HG02610 (cell line): ENCODE measurements around the gene FIBCD1.
"Not testable (repeated sequence)": the region's sequence is repeated elsewhere in the genome, so short reads cannot be mapped to it uniquely, and the experiment has no call there.

Source experiments
- ATAC-seq: cut with Tn5 transposase; IDR thresholded peaks from one replicate; pipeline ENCODE4 v1.9.1; 2021; ENCODE audit warnings: mild to moderate bottlenecking, moderate library complexity; ENCODE audit not compliant: unreplicated experiment

Gene FIBCD1

DNA sequence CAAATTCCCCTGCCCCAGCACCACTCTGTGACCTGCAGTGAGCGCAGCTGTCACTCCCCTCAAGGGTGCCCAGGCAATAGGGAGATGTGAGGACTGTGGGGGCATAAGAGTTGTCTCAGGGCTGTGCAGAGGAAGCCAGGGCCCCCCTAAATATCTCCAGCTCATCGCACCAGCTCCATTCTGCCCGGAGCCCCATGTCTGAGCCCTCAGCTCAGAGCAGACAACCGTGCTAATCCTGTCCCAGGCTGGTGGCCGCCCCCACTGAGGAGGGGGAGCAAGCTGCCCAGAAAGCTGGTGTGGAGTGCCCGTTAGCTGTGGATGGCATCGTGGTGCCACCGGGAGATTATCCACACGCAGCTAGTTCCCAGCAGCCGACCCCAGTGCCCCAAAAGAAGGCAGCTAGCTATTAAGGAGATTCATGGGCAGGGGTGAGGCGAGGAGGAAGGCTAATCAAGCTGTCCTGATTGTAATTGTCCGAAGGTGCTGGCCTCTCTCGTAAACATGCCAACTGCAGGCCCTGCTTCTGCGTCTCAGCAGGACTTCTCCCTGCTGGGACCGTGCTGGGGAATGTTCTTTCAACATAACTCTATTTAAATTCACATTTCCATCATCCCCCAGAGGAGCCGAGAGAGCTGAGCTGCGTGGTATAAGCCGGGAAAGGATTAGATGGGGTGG, 17.0 kb upstream of the FIBCD1 start:
- ATAC-seq: no peak

DNA sequence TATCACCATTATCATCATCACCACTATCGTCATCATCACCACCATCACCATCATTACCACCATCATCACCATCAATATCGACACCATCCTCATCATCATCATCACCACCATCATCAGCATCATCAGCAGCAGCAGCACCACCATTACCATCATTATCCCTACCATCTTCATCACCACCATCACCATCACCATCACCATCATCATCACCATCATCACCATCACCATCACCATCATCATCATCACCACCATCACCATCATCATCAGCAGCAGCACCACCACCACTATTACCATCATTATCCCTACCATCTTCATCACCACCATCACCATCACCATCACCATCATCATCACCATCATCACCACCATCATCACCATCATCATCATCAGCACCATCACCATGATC, 15.9 kb upstream of the FIBCD1 start:
- not testable (repeated sequence) for ATAC-seq

GRCh38 chr9:130954317-130954716, 15.3 kb upstream of the FIBCD1 start:
- ATAC-seq: no peak

DNA sequence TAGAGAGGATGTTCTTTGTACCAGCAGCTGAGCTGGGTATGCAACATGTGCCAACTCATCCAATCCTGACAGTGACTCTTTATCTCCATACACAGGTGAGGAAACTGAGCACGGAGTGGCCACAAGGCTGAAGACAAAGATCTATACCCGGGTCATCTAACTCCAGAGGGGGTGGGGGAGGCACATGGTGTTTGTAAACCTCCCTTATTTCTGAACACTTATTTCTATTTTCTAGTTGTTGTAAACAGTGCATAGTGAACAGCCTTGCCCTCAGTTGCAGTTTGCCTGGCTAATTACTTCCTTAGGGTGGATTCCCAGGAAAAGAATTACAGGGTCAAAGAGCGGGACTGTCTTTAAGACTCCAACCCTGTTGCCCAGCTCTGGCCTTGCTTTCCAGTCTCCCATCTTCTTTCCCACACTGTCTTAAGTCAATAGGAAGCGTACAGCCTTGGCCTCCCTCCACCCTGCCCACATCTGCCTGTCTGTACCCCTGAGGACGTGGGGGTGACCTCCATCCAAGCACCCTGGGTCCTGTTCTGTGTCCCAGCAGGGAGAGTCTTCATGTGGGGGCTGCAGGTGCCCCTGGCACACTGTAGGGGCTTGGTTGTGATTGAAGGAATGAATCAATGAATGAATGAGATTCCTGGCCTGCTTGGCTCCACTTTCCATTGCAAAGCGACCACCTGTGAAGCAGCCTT, 13.2 kb upstream of the FIBCD1 start:
- ATAC-seq: no peak

GRCh38 chr9:130950039-130950311, 10.9 kb upstream of the FIBCD1 start:
- no peak for ATAC-seq

DNA sequence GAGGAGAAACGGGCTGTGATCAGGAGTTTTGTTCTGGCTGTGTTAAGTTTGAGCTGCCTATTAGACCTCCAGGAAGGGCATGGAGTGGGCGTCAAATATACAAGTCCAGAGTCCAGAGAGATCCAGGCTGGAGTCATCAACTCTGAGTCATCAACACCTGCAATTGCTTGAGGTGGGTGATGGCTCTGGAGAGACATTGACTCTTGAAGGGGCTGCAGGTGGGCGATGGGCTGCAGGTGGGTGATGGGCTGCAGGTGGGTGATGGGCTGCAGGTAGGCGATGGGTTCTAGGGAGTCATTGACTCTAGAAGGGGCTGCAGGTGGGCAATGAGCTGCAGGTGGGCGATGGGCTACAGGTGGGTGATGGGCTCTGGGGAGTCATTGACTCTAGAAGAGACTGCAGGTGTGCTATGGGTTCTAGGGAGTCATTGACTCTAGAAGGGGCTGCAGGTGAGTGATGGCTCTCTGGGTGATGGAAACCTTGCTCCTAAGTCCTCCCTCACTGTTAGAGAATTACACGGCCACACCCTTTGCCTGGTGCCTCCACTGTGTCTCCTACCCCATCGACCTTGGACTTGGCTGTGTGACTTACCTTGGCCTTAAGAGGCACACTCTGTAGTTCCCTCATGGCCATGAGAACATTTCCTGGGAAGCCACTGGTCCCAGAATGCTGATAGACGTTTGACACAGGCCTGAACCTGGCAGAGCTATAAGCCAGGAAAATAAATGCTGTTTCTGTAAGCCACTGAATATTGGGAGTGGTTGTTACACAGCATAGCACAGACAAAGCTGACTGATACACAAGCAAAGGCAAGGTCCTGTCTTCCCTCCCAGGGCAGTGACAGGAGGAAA, 10.4 kb upstream of the FIBCD1 start:
- ATAC-seq: no peak

- ATAC-seq: no peak
Observed at GRCh38 chr9:130948266-130948665, 9.2 kb upstream of the FIBCD1 start.

DNA sequence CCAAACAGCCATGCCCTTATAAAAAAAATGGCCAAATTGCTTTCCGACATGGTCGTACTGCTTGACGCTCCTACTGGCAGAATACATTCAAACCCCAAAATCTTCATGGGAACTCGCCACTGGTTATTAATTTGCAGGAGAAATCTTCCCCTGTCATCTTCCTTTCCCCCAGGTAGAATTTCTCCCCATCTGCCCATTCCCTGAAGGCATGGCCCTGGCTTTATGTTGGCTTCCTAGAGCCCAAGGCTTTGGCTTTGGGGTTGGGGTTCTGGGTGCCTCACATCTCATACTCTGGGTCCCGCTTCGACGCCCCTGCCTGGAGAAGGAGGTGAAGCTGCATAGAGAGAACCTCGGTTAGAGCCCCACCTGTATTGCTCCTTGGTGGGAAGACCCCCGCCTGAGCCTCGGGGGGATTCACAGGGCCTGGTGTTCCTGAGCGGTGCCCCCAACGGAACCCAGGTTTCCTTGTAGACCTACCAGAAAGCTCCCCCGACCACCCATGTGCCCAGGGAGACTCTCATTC, 8.6 kb upstream of the FIBCD1 start:
- ATAC-seq: no peak

DNA sequence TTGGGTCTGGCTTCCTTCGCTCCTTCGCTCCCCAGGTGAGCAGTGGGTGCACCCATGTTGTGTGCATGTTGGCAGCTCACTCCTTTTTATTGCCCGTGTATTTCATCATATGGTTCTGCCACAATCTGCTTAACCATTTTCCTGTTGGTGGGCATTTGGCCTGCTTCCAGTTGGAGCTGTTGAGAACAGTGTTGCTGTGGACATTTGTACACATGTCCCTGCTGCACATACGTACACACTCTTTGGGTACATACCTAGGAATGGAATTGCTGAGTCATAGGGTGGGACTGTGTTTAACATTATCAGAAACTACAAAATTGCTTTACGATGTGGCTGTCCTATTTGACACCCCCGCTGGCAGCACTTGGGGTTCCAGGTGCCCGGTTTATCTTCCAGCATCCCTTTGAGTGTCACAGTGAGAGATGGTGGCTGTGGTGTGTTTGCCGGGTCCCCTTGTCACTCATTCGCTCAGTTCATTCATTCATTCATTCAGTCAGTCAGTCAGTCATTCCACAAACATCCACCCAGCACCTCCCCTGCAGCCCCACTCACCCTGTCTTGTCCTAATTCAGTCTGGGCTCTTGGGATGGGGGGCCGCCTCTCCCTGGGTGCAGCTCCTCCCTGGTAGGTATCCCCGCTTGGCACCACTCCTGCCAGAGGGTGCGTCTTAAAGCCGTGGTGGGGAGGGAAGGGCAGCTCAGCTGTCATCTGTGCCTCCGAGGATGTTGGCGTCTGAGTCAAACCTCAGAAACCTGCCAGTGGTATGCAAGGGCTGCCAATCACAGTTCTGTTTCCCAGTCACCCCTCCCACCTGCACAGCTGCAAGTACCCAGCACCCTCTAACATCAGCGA, 7.9 kb upstream of the FIBCD1 start:
- ATAC-seq: no peak

DNA sequence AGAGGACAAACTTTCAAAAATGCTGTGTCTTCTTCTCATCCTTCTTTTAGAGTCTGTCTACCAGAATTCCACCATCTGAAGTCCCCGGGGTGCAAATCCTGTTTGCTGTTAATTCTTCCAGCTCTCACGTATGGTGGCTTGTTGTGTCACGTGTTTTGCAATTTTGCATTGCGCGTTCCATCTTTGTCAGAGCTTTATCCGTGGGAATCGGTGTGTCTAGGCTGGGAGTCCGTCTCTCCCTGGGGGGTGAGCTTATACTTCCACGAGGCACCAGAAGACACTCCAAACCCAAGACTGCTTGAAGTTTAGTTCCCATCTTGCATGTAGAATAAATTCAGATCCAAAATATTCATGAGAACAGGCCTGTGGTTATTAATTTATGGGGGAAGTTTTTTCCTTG, 6.1 kb upstream of the FIBCD1 start:
- ATAC-seq: no peak

DNA sequence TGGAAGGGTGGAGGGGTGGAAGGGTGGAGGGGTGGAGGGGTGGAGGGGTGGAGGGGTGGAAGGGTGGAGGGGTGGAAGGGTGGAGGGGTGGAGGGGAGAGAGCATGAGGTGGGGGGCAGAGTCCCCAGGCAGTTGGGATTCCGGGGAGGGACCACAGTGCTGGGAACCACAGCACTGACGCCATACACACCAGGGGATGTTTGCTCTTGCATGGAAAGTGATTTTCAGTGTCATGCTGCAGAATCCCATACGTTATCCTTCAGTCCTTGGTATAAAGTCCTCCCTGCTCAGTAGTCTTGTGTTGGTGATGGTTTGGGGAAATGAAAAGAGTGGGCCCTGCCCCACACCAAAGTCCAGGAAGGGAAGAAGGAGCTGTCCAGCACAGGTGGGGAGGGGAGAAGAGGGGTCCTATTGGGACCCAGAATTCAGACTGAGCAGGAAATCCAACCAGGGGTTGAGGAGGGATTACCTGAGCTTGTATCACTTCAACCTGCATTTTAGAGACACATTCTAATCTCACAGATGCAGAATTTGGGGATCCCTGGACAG, 5.5 kb upstream of the FIBCD1 start:
- ATAC-seq: no peak

- no peak for ATAC-seq
Observed at GRCh38 chr9:130943777-130944176, 4.7 kb upstream of the FIBCD1 start.

DNA sequence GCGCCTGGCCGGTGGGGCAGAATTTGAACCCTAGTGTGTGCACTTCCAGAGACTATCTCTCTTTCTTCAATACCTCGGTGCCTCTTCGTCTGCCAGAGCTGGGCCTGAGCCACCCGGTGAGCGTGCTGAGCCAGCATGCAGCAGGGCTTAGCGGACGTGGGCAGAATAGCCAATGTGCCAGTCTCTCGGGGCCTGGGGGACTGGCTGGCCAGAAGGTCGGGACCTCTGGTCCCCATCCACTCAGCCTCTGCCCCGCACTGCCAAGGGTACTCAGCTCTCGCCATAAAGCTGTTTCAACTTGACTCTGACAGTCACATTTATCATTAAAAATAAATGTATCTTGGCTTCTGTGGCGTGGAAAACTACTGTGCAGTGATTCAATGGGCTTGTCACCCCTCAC, 4.2 kb upstream of the FIBCD1 start:
- ATAC-seq: no peak

DNA sequence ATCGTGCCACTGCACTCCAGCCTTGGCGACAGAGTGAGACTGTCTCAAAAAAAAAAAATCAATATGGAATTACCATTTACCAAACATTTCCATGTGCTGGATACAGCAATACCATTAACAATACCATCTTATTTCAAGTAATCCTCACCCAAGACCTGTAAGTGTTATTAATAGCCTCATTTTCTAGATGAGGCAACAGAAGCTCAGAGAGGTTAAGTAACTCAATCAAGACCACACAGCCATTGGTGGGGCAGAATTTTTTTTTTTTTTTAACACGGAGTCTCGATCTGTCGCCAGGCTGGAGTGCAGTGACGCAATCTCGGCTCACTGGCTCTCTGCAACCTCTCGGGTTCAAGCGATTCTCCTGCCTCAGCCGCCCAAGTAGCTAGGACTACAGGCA, 3.6 kb upstream of the FIBCD1 start:
- no peak for ATAC-seq

- ATAC-seq: no peak
Observed at GRCh38 chr9:130942084-130942483, 3.0 kb upstream of the FIBCD1 start.

DNA sequence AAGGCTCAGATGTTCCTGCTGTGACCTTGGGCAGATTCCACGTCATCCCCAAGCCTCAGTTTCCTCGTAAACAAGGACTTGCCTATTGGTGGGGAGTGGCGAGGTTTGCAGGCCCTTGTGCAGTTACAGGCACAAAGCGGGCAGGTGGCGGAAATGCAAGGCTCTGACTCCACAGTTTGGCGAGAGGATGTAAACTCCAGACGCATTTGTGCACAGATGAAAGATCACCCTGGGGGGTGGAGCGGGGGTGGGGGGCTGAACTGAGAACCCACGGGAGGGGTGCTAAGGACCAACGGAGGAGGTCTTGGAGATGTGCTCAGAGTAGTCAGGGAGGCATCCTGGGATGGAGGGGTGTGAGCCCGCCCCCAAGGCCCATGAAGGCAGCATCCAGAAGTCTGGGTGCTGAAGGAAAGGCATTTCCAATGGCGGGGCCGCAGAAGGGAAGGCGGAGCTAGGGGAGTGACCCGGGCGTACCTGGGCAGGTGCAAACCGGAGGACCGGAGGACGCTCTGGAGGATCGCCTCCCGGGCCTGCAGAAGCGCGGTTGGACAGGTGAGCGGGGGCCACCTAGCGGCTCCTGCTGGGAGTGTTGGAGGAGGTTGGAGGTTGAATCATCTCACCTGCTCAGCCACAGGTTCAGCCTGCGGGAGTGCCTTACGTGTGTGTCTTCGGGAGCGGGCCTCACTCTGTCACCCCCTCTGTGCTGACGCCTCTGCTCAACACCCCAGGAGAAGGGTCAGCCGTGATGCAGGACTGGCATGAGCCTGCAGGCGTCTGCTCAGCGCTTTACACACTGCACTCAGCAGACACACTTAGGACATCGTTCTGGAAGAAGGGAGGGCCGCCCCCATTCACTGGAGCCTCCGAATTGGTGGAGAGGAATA, 1.9 kb upstream of the FIBCD1 start:
- ATAC-seq: peak; percentile 49

- no peak for ATAC-seq
Observed at GRCh38 chr9:130940027-130940549, 1.0 kb upstream of the FIBCD1 start.

- no peak for ATAC-seq
Observed at GRCh38 chr9:130939405-130940026, 469 bp upstream of the FIBCD1 start.

GRCh38 chr9:130938184-130938651, 829 bp downstream of the FIBCD1 start:
- ATAC-seq: no peak
